ENCODE measurements around the gene HYCC2.
"Not testable (repeated sequence)": the region's sequence is repeated elsewhere in the genome, so short reads cannot be mapped to it uniquely, and the experiment has no call there.

Gene HYCC2

GRCh38 chr2:201071479-201072200 is at the start of gene HYCC2, which contains the start of gene NDUFB3:
TSS of gene HYCC2 (minus strand) at chr2:201071671. CDS start at chr2:201024009, 47,662 bp downstream.
TSS of gene NDUFB3 (plus strand) at chr2:201072001. CDS start at chr2:201078883, 6,882 bp downstream.
- peak; percentile 91 for DNase-seq

GRCh38 chr2:201118961-201119854 is 47.7 kb upstream of the HYCC2 start:
- peak; percentile 49 for DNase-seq

- DNase-seq: peak; percentile 80
Observed at GRCh38 chr2:201118121-201118960, 46.9 kb upstream of the HYCC2 start.

GRCh38 chr2:201117735-201118094 is 46.2 kb upstream of the HYCC2 start:
- DNase-seq: not testable (repeated sequence)

- peak; percentile 85 for DNase-seq
Observed at GRCh38 chr2:201116959-201117734, 45.7 kb upstream of the HYCC2 start.

GRCh38 chr2:201116115-201116958 is 44.9 kb upstream of the HYCC2 start, which contains the start of gene CFLAR:
TSS of gene CFLAR (plus strand) at chr2:201116164. CDS start at chr2:201129866, 13,702 bp downstream.
- peak; percentile 81 for DNase-seq

GRCh38 chr2:201114846-201115245 is 43.4 kb upstream of the HYCC2 start:
- DNase-seq: no peak

- no peak for DNase-seq
Observed at GRCh38 chr2:201114350-201114749, 42.9 kb upstream of the HYCC2 start.

- no peak for DNase-seq
Observed at GRCh38 chr2:201111096-201111495, 39.6 kb upstream of the HYCC2 start.

- no peak for DNase-seq
Observed at GRCh38 chr2:201110615-201111014, 39.1 kb upstream of the HYCC2 start.

GRCh38 chr2:201109186-201109585 is 37.7 kb upstream of the HYCC2 start:
- DNase-seq: no peak

- no peak for DNase-seq
Observed at GRCh38 chr2:201108341-201108740, 36.9 kb upstream of the HYCC2 start.

GRCh38 chr2:201107624-201108023 is 36.2 kb upstream of the HYCC2 start:
- DNase-seq: no peak

GRCh38 chr2:201105759-201106158 is 34.3 kb upstream of the HYCC2 start:
- no peak for DNase-seq

- no peak for DNase-seq
Observed at GRCh38 chr2:201100497-201100896, 29.0 kb upstream of the HYCC2 start.

GRCh38 chr2:201093573-201093972 is 22.1 kb upstream of the HYCC2 start:
- DNase-seq: no peak

GRCh38 chr2:201090574-201090973 is 19.1 kb upstream of the HYCC2 start:
- DNase-seq: no peak

GRCh38 chr2:201084863-201085262 is 13.4 kb upstream of the HYCC2 start:
- no peak for DNase-seq

- DNase-seq: no peak
Observed at GRCh38 chr2:201074996-201075395, 3.5 kb upstream of the HYCC2 start.

GRCh38 chr2:201073071-201073470 is 1.6 kb upstream of the HYCC2 start:
- DNase-seq: no peak

GRCh38 chr2:201072201-201072530 is 695 bp upstream of the HYCC2 start:
- DNase-seq: no peak

Measured in HCEC 1CT (cell line).